Panc1 (cell line): ENCODE measurements around the gene CGN. TPM values are rescaled to one million over a fixed set of nuclear protein-coding genes. Genes with fewer than 3 reads are reported as not detected.

Experiments used
- microRNA-seq: library from miRNA; unstranded; fragments of <30 nt; microRNA quantifications from one replicate; pipeline ENCODE4 v1.1.0, GENCODE V29; 2020; ENCODE audit not compliant: unreplicated experiment
- total RNA-seq: library from RNA; stranded (reverse); gene quantifications from one replicate; pipeline ENCODE4 v1.2.1, GENCODE V29; 2021; ENCODE audit not compliant: unreplicated experiment

Gene CGN
- total RNA-seq, 1 experiment from 2014 or later = 10.2 TPM

Small RNAs within 50 kb of the gene (microRNA-seq; reads per million reads assigned to microRNA genes)
- gene MIR554 = not detected

Other genes starting within 250 kb of the CGN start
- gene ZNF687, start 229.1 kb upstream of the CGN start, total RNA-seq = 33.3 TPM
- gene PI4KB, start 184.0 kb upstream of the CGN start, total RNA-seq = 52.7 TPM
- gene RFX5, start 164.1 kb upstream of the CGN start, total RNA-seq = 75.5 TPM
- 5.9 TPM for gene SELENBP1, start 138.7 kb upstream of the CGN start, total RNA-seq
- 412 TPM for gene PSMB4, start 111.8 kb upstream of the CGN start, total RNA-seq
- 76.0 TPM for gene POGZ, start 51.9 kb upstream of the CGN start, total RNA-seq
- gene TUFT1, start 28.9 kb downstream of the CGN start, total RNA-seq = 66.4 TPM
- 58.4 TPM for gene SNX27, start 100.7 kb downstream of the CGN start, total RNA-seq
- not detected for gene CELF3, start 205.4 kb downstream of the CGN start, total RNA-seq
- not detected for gene RIIAD1, start 210.1 kb downstream of the CGN start, total RNA-seq